Gastrocnemius medialis (tissue), 4 donors: Measurements from ENCODE around the gene PRDM16. TPM values are rescaled to one million over a fixed set of nuclear protein-coding genes. Genes with fewer than 3 reads are reported as not detected.

Experiments
- ATAC-seq, 2 donors: fragments of 150-250 bp; one replicate each; pipeline ENCODE4 v1.9.1; 2016
- DNase-seq, 2 donors: peaks; one replicate each; pipeline ENCODE4 v3.0.0-alpha.2; 2019
- H3K27ac ChIP-seq, 4 donors: fragments of 200-600 bp; sonication (generic); 1 replicate in 1 of 4; 2 replicates in 3 of 4; pipeline ENCODE4 v1.5.1; 2016 to 2018; ENCODE audit warnings: mild to moderate bottlenecking in 2 of 4, moderate library complexity in 1 of 4
- H3K27me3 ChIP-seq, 3 donors: fragments of 200-600 bp; sonication (generic) in 2 of 3; 1 replicate in 1 of 3; 2 replicates in 2 of 3; pipeline versions ENCODE4 v1.5.1 to v1.6.0; 2016 to 2019; ENCODE audit warnings: mild to moderate bottlenecking in 1 of 3, moderate library complexity in 1 of 3
- H3K36me3 ChIP-seq, 2 donors: fragments of 200-600 bp; sonication (generic) in 1 of 2; one replicate each; pipeline ENCODE4 v1.5.1; 2017 to 2018
- H3K4me1 ChIP-seq, 2 donors: fragments of 200-600 bp; sonication (generic) in 1 of 2; one replicate each; pipeline ENCODE4 v1.5.1; 2016 to 2017; ENCODE audit warnings: mild to moderate bottlenecking in 2 of 2
- H3K4me3 ChIP-seq, 4 donors: fragments of 200-600 bp; sonication (generic) in 3 of 4; 1 replicate in 1 of 4; 2 replicates in 3 of 4; pipeline ENCODE4 v1.5.1; 2016 to 2019; ENCODE audit warnings: mild to moderate bottlenecking in 2 of 4
- H3K9me3 ChIP-seq, 3 donors: fragments of 200-600 bp; sonication (generic) in 2 of 3; 1 replicate in 1 of 3; 2 replicates in 2 of 3; pipeline ENCODE4 v1.5.1; 2016 to 2019
- CTCF ChIP-seq, 5 experiments: fragments of 450-650 bp in 3 of 5; fragments of 200-600 bp in 2 of 5; sonication (generic) in 2 of 5; IDR thresholded peaks in 4 of 5; conservative IDR thresholded peaks in 1 of 5; 1 replicate in 4 of 5; 2 replicates in 1 of 5; pipeline ENCODE4 v1.5.1; 2016 to 2019; ENCODE audit warnings: antibody characterized with exemption in 5 of 5, mild to moderate bottlenecking in 3 of 5, moderate library complexity in 3 of 5
- POLR2A ChIP-seq, 2 donors: fragments of 450-650 bp; IDR thresholded peaks; one replicate each; pipeline ENCODE4 v1.6.1; 2017; ENCODE audit warnings: antibody characterized with exemption in 2 of 2, mild to moderate bottlenecking in 2 of 2, moderate library complexity in 2 of 2
- in situ Hi-C, 4 donors: fragments of 200-750 bp; cut with MboI; loops; one replicate each; pipeline versions ENCODE4 v1.15.0 to v1.8.0; 2017; ENCODE audit warnings: low sequenced_read_pairs in 4 of 4
- intact Hi-C: fragments of 100-400 bp; cut with DNase I; formaldehyde crosslinking; loops from one replicate; pipeline ENCODE4 v1.15.1; 2023; ENCODE audit warnings: low total_unique reads
- total RNA-seq, 4 donors: library from RNA; depleted of rRNA; stranded (reverse); fragments of >200 nt; gene quantifications; one replicate each; pipeline versions ENCODE4 v1.1.0 to v1.2.3, GENCODE V29; 2016

The PRDM16 gene
- total RNA-seq, 4 donors from 2014 or later: 0.03 to 0.19 (median 0.17) TPM

- Histone ChIP-seq H3K27me3 (peaks cover 9 to 28% (median 16%) of the 10 kb centered on the region in 3 donors), H3K4me3 (no peak overlapping the region), H3K27ac (no peak overlapping the region), H3K9me3 (no peaks in the 10 kb centered on the region), H3K36me3 (no peaks in the 10 kb centered on the region), H3K4me1 (no peaks in the 10 kb centered on the region)
- intact Hi-C loops: no loop called here
- no peak for DNase-seq
- ATAC-seq: no peak
- in situ Hi-C loops: no loop called here
- TF ChIP-seq POLR2A (IDR thresholded peaks at IDR 0.05): no peak
- no peak for TF ChIP-seq CTCF (IDR thresholded peaks at IDR 0.05 in 4 of 5, conservative IDR thresholded peaks at IDR 0.05 in 1 of 5)
Measured at GRCh38 chr1:3028531-3029282, 40.3 kb upstream of the PRDM16 start.

- H3K27ac ChIP-seq: no peak overlapping the region
- TF ChIP-seq CTCF (IDR thresholded peaks at IDR 0.05 in 4 of 5, conservative IDR thresholded peaks at IDR 0.05 in 1 of 5) (no peak), POLR2A (IDR thresholded peaks at IDR 0.05) (no peak)
- in situ Hi-C loops (no loop called here), intact Hi-C loops (no loop called here)
- no peak overlapping the region for H3K4me3 ChIP-seq
- no peaks in the 10 kb centered on the region for H3K4me1 ChIP-seq
- H3K36me3 ChIP-seq: no peaks in the 10 kb centered on the region
- peaks cover 9 to 28% (median 15%) of the 10 kb centered on the region in 3 donors for H3K27me3 ChIP-seq
- no peaks in the 10 kb centered on the region for H3K9me3 ChIP-seq
- DNase-seq: no peak
- ATAC-seq: no peak
Measured at GRCh38 chr1:3029481-3029961, 39.5 kb upstream of the PRDM16 start.

GRCh38 chr1:3029991-3030662, 38.9 kb upstream of the PRDM16 start:
- no peak overlapping the region for H3K4me3 ChIP-seq
- intact Hi-C loops: no loop called here
- H3K9me3 ChIP-seq: no peaks in the 10 kb centered on the region
- no peaks in the 10 kb centered on the region for H3K4me1 ChIP-seq
- H3K27ac ChIP-seq: no peak overlapping the region
- ATAC-seq (no peak), DNase-seq (no peak)
- no peak for TF ChIP-seq CTCF (IDR thresholded peaks at IDR 0.05 in 4 of 5, conservative IDR thresholded peaks at IDR 0.05 in 1 of 5)
- TF ChIP-seq POLR2A (IDR thresholded peaks at IDR 0.05): no peak
- peaks cover 9 to 28% (median 14%) of the 10 kb centered on the region in 3 donors for H3K27me3 ChIP-seq
- H3K36me3 ChIP-seq: no peaks in the 10 kb centered on the region
- in situ Hi-C loops: no loop called here

- intact Hi-C loops (no loop called here), in situ Hi-C loops (no loop called here)
- no peak overlapping the region for H3K27ac ChIP-seq
- TF ChIP-seq POLR2A (IDR thresholded peaks at IDR 0.05) (no peak), CTCF (IDR thresholded peaks at IDR 0.05 in 4 of 5, conservative IDR thresholded peaks at IDR 0.05 in 1 of 5) (no peak)
- H3K36me3 ChIP-seq: no peaks in the 10 kb centered on the region
- no peak overlapping the region for H3K4me3 ChIP-seq
- no peak for DNase-seq
- no peaks in the 10 kb centered on the region for H3K4me1 ChIP-seq
- H3K27me3 ChIP-seq: peaks cover 9 to 30% (median 14%) of the 10 kb centered on the region in 3 donors
- no peak for ATAC-seq
- no peaks in the 10 kb centered on the region for H3K9me3 ChIP-seq
Measured at GRCh38 chr1:3030663-3031381, 38.2 kb upstream of the PRDM16 start.
